ENCODE data around the gene FAM241A. TPM values are rescaled to one million over a fixed set of nuclear protein-coding genes. Genes with fewer than 3 reads are reported as not detected.

Gene FAM241A
- total RNA-seq, 8 experiments from 2014 or later, result 0.46 to 2.3 (median 0.71) TPM

DNA sequence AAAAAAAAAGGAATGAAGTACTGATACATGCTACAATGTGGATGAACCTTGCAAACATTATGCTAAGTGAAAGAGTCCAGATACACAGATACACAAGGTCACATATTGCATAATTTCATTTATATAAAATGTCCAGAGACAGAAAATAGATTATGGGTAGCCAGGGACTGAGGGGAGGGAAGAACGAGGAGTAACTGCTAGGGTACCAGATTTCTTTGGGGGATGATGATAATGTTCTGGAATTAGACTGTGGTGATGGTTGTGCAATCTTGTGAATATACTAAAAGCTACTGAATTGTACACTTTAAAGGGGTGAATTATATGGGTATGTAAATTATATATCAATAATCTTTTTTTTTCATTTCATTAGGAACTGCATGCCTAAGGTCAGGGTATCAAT lies 65.5 kb downstream of the FAM241A start:
- Histone ChIP-seq H3K4me1 (replicated peaks in 1 of 2) (no peaks in the 10 kb centered on the region), H3K27ac (no peak overlapping the region), H3K4me3 (no peak overlapping the region)
- ATAC-seq (replicated peaks in 6 of 8), result no peak
- WGBS, 10 experiments, result 0 to 100% (median 75%) methylated on average over 1 of the region's 1 CpG; no CpG with 5 or more reads in 3 of the 10 experiments
- in situ Hi-C loops (cut with MboI; ENCODE audit: low pct_unique_long_range_greater_than_20kb in 2 of 9, low sequenced_read_pairs in 9 of 9, unreplicated experiment in 9 of 9), result loop anchor here in 1 of 9 experiments (25.0 kb wide), 1 partner anchor 98 kb away; no protein-coding TSS in a partner anchor

DNA sequence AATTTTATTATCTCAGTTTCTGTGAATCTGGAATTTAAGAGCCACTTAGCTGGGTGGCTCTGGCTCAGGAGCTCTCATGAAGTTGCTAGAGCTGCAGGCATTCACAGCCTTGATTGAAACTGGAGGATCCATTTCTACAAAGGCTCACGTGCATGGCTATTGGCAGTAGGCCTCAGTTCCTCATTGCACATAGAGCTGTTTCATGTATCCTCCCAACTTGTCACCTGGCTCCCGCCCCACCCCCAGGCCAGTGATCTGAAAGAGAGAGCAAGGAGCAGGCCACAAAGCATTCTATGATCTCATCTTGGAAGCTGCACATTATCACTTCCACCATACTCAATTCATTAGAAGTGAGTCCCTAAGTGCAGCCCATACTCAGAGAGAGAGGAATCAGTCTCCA lies 67.8 kb downstream of the FAM241A start:
- in situ Hi-C loops (cut with MboI; ENCODE audit: low pct_unique_long_range_greater_than_20kb in 2 of 9, low sequenced_read_pairs in 9 of 9, unreplicated experiment in 9 of 9), result loop anchor here in 1 of 9 experiments (25.0 kb wide), 1 partner anchor 101 kb away; no protein-coding TSS in a partner anchor
- Histone ChIP-seq H3K4me1 (replicated peaks in 1 of 2) (no peaks in the 10 kb centered on the region), H3K4me3 (no peak overlapping the region), H3K27ac (no peak overlapping the region)
- no peak for ATAC-seq (replicated peaks in 6 of 8)
- WGBS, 10 experiments, result 13 to 81% (median 44%) methylated on average over 1 to 2 of the region's 2 CpGs; no CpG with 5 or more reads in 5 of the 10 experiments

DNA sequence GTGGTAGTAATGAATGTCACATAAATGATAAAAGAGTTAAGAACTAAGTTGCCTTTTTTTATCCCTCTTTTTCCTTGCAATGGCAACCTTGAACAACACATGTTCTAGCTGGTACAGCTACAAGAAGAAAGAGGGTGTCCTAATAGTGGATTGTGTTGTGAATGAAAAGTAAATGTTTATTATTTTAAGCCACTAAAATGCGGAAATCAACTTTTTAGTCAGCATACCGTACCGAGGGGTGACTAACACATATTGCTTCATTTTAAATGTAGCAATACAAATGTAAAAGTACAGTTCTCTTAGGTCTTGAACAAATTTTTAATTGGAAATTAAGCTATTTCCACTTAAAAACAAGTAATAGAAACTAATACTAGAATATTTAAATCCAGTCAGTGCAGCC lies 68.6 kb downstream of the FAM241A start:
- H3K27ac ChIP-seq, result no peak overlapping the region
- ATAC-seq (replicated peaks in 6 of 8), result peak in 2 of 8 experiments; percentile 32 to 67
- no peaks in the 10 kb centered on the region for H3K4me1 ChIP-seq (replicated peaks in 1 of 2)
- H3K4me3 ChIP-seq, result no peak overlapping the region
- in situ Hi-C loops (cut with MboI; ENCODE audit: low pct_unique_long_range_greater_than_20kb in 2 of 9, low sequenced_read_pairs in 9 of 9, unreplicated experiment in 9 of 9), result loop anchor here in 1 of 9 experiments (25.0 kb wide), 1 partner anchor 102 kb away; no protein-coding TSS in a partner anchor
- WGBS, 10 experiments, result 7 to 94% (median 88%) methylated on average over 1 to 3 of the region's 3 CpGs; no CpG with 5 or more reads in 1 of the 10 experiments

GRCh38 chr4:112214390-112215264 lies 69.4 kb downstream of the FAM241A start:
- peak in 2 of 8 experiments; percentile 68 to 75 for ATAC-seq (replicated peaks in 6 of 8)
- in situ Hi-C loops (cut with MboI; ENCODE audit: low pct_unique_long_range_greater_than_20kb in 2 of 9, low sequenced_read_pairs in 9 of 9, unreplicated experiment in 9 of 9), result loop anchor here in 1 of 9 experiments (25.0 kb wide), 1 partner anchor 102 kb away; no protein-coding TSS in a partner anchor
- Histone ChIP-seq H3K4me1 (replicated peaks in 1 of 2) (no peaks in the 10 kb centered on the region), H3K4me3 (no peak overlapping the region), H3K27ac (no peak overlapping the region)

DNA sequence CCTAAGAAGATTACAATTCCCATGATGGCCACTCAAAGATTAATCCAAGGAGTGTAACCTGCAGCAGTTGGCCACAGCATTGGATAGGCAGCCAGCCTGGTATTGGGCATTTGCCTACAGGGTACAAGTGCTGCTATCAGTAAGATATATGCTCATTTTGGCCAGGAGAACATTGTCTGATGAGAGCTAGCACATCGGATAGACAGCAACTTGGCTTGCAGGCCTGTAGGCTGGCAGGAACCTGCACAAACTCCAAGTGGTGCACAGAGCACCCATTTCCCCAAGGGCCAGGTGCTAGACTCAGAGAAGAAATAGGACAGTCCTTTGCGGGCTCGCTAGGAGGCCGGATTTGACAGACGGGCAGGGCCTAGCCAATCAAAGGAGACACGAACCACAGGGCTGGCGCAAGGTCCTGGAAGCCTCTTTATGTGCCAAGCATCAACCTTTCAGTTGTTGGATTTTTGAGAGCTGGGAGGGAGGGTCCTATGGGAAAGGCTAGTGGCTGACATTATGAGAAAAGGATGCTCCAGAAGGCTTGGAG lies 74.6 kb downstream of the FAM241A start:
- no peak overlapping the region for H3K27ac ChIP-seq
- H3K4me3 ChIP-seq, result no peak overlapping the region
- in situ Hi-C loops (cut with MboI; ENCODE audit: low pct_unique_long_range_greater_than_20kb in 2 of 9, low sequenced_read_pairs in 9 of 9, unreplicated experiment in 9 of 9), result loop anchor here in 1 of 9 experiments (25.0 kb wide), 1 partner anchor 108 kb away; no protein-coding TSS in a partner anchor
- ATAC-seq (replicated peaks in 6 of 8), result no peak
- 86 to 100% (median 90%) methylated on average over 1 to 7 of the region's 7 CpGs; no CpG with 5 or more reads in 5 of the 10 experiments for WGBS, 10 experiments
- no peaks in the 10 kb centered on the region for H3K4me1 ChIP-seq (replicated peaks in 1 of 2)

GRCh38 chr4:112222219-112222955 lies 77.1 kb downstream of the FAM241A start:
- in situ Hi-C loops (cut with MboI; ENCODE audit: low pct_unique_long_range_greater_than_20kb in 2 of 9, low sequenced_read_pairs in 9 of 9, unreplicated experiment in 9 of 9), result loop anchor here in 1 of 9 experiments (25.0 kb wide), 1 partner anchor 110 kb away; no protein-coding TSS in a partner anchor
- no peak overlapping the region for H3K27ac ChIP-seq
- H3K4me3 ChIP-seq, result no peak overlapping the region
- 70 to 100% (median 93%) methylated on average over 2 to 16 of the region's 43 CpGs; no CpG with 5 or more reads in 4 of the 10 experiments for WGBS, 10 experiments
- no peak for ATAC-seq (replicated peaks in 6 of 8)
- no peaks in the 10 kb centered on the region for H3K4me1 ChIP-seq (replicated peaks in 1 of 2)

- H3K4me3 ChIP-seq, result no peak overlapping the region
- H3K4me1 ChIP-seq (replicated peaks in 1 of 2), result peaks cover 0 to 5% of the 10 kb centered on the region in 2 donors
- ATAC-seq (replicated peaks in 6 of 8), result no peak
- H3K27ac ChIP-seq, result no peak overlapping the region
- WGBS, 10 experiments, result 48 to 100% (median 72%) methylated on average over 1 to 4 of the region's 4 CpGs; no CpG with 5 or more reads in 2 of the 10 experiments
- in situ Hi-C loops (cut with MboI; ENCODE audit: low pct_unique_long_range_greater_than_20kb in 2 of 9, low sequenced_read_pairs in 9 of 9, unreplicated experiment in 9 of 9), result loop anchor here in 3 of 9 experiments (25.0 kb wide), 2 partner anchors 88 to 113 kb away; partner anchors contain the start of gene FAM241A (in 1 of the 3)
Measured at GRCh38 chr4:112225157-112225556, 79.9 kb downstream of the FAM241A start.

DNA sequence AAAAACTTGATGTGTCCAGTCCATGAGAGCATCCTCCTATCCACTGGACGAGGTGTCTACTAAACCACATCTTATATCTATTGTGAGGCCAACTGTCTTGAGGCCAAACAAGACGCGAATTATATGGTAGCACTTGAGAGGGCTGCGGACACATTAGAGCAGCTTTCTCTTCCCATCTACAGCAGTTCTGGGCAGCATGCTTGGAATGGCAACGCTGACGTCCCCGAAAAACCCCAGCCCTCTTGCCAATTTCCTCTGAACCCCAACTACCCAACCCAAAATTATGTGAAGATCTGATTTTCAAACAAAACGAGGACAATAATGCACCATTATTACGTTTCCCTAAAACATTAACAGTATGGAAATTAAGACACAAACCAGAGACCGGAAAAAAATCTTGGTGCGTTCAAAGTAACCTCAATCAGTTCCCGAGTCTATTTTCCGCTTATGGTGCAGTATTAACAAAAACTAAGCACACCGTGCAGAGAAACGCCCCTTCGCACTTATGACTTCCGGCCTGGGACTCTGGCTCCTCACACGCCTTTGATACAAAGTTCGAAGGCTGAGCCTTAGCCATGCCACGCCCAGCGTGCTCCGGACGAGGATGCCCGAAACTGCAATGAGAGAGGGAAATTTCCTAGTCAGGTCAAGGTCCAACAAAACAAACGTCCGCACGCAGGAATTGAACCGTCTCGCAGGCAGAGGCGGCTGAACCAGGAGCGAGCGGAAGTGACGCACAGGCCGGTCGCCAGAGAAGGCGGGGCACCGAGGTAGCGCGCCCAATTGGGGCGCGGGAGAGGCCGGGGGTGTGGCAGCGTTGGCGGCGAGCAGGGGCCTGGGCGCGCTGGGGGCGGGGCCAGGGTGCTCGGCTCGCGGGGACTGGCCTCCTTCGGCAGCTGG lies 85.9 kb downstream of the FAM241A start:
- WGBS, 10 experiments, result 0 to 4% (median 0%) methylated on average over 1 to 16 of the region's 52 CpGs; no CpG with 5 or more reads in 1 of the 10 experiments
- in situ Hi-C loops (cut with MboI; ENCODE audit: low pct_unique_long_range_greater_than_20kb in 2 of 9, low sequenced_read_pairs in 9 of 9, unreplicated experiment in 9 of 9), result loop anchor here in 4 of 9 experiments (10.0 to 25.0 kb wide), 3 partner anchors 94 to 136 kb away; partner anchors contain the start of gene FAM241A (in 1 of the 4)

DNA sequence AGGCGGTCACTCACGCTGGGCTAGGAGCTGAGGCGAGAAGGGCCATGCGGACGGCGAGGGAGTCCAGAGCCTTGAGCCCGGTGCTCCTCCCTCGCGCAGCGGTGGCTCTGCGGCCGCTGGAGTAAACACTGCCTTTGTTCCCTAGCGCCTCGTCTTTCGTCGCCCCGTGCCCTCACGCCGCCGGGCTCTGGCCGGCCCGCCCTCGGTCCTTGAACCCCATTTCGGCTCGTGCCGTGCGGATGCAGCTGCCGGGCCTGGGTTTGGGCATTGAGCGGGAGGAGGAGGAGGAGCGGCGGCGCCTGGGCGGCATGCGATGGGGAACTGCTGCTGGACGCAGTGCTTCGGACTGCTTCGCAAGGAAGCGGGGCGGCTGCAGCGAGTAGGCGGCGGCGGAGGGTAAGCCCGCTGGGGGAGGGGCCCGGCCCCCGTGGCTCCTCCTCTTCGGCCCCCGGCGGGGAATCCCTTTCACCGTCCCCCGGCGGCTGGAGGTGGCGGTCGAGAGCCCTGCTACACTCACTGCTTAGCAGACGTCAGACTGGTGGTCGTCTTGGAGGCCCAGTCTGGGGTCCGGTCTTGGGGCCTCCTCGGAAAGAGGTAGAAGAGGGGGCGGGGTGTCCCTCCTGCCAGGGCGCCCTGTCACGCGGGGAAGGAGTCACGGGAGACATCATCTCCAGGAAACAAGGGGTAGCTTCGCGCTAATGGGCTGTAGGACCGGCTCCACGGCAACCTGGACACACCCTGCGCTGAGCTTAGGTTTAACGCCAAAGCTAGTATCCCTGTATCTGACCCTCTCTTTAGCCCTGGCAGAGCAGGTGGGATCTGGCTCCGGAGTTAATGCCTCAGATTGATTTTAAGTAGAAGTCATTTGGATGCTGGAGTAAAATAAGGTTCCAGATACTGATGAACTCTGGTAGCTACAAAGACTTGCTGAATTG lies 86.8 kb downstream of the FAM241A start, which contains the start of gene AP1AR:
AP1AR (plus strand) TSS at position 9 of the 935 bp plus-strand sequence; CDS start at position 314, 305 bp downstream.
- H3K4me1 ChIP-seq (replicated peaks in 1 of 2), result peaks cover 8 to 17% of the 10 kb centered on the region in 2 donors
- 0% methylated on average over 1 to 9 of the region's 70 CpGs; no CpG with 5 or more reads in 4 of the 10 experiments for WGBS, 10 experiments
- peak; percentile 62 to 83 (median 80) for ATAC-seq (replicated peaks in 6 of 8)
- in situ Hi-C loops (cut with MboI; ENCODE audit: low pct_unique_long_range_greater_than_20kb in 2 of 9, low sequenced_read_pairs in 9 of 9, unreplicated experiment in 9 of 9), result loop anchor here in 4 of 9 experiments (10.0 to 25.0 kb wide), 3 partner anchors 95 to 137 kb away; partner anchors contain the start of gene FAM241A (in 1 of the 4)
- peak within 1 kb of the TSS; percentile 70 to 99 (median 86) for H3K4me3 ChIP-seq
- H3K27ac ChIP-seq, result peak within 1 kb of the TSS; percentile 89 to 93

More for the DNA sequence above, 85.9 kb downstream of the FAM241A start:
- H3K4me1 ChIP-seq (replicated peaks in 1 of 2), result peaks cover 8 to 17% of the 10 kb centered on the region in 2 donors
- ATAC-seq (replicated peaks in 6 of 8), result peak; percentile 84 to 93 (median 90)
- peak overlapping the region; percentile 89 to 93 for H3K27ac ChIP-seq
- H3K4me3 ChIP-seq, result peak overlapping the region; percentile 70 to 99 (median 86)

DNA sequence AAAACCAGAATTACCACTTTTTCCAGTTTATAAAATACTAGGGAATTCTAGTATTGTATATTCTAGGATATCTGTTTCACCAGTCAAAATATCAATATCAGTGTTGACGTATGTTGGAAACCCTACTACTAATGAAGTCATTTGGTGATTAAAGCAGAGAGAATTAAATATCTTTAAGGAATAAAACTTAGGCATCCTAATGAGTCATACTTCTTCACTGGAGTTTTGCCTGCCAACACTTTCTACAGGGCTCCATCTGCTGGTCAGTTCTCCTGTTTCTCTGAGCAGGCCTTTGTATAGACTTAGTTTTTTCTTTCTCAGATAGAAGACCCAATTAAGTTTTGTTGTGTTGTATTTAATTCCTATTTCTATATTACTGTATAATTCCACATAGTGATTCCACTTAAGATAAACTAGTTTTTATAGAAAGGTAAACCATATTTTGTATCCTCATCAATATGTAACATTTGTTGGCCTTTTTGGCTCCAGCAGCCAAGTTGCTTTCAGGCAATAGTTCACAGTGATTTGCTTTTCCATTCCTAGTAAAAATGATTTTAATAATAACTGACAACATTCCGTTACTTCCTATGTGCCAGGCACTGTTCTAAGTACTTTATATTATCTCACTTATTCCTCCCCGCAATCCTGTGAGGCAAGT lies 89.8 kb downstream of the FAM241A start:
- 17 to 81% (median 42%) methylated on average over 2 to 3 of the region's 3 CpGs for WGBS, 10 experiments
- Histone ChIP-seq H3K4me1 (replicated peaks in 1 of 2) (peaks cover 8 to 12% of the 10 kb centered on the region in 2 donors), H3K4me3 (no peak overlapping the region), H3K27ac (no peak overlapping the region)
- no peak for ATAC-seq (replicated peaks in 6 of 8)
- in situ Hi-C loops (cut with MboI; ENCODE audit: low pct_unique_long_range_greater_than_20kb in 2 of 9, low sequenced_read_pairs in 9 of 9, unreplicated experiment in 9 of 9), result loop anchor here in 4 of 9 experiments (10.0 to 25.0 kb wide), 3 partner anchors 98 to 140 kb away; partner anchors contain the start of gene FAM241A (in 1 of the 4)

All from motor neuron (in vitro differentiated cells).